ENCODE measurements around the gene ATP2B2. TPM values are rescaled to one million over a fixed set of nuclear protein-coding genes. Genes with fewer than 3 reads are reported as not detected.

ATP2B2 gene
- total RNA-seq, 2 experiments from 2014 or later = not detected

DNA sequence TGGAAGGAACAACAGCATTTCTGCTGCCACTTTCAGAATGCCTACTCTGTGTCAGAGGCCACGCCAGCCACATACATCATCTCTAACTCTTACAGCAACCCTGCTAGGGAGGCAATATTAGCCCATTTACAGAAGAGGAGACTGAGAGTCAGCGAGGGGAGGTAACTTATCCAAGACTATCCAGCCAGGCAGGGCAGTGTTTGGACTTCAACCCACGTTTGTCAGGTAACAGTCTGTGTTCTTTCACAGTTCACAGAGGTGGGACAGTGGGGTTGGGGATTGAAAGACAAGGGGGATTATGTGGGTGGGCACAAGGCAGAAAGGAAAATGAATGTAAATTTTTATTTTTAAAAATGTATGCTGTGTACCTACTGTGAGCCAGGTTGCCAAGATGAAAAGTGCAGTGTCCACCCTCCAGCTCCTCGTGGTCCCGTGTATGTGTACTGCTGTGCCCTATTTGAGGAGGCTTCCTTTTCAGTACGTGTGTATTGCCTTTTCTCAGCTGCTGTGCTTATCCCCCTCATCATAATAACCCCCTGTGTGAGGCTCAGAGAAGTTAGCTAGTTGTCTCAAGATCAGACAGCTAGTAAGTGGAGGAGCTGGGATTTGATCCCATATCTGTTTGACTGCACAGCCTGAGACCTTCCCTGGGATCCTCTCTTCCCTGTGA, 16.5 kb upstream of the ATP2B2 start:
- no peaks in the 10 kb centered on the region for H3K36me3 Mint-ChIP-seq
- no peaks in the 10 kb centered on the region for H3K4me1 Mint-ChIP-seq
- no peak overlapping the region for H3K27ac Mint-ChIP-seq
- H3K9me3 Mint-ChIP-seq = no peaks in the 10 kb centered on the region
- peaks cover 33% of the 10 kb centered on the region for H3K27me3 Mint-ChIP-seq
- H3K4me3 Mint-ChIP-seq = no peak overlapping the region
- no peak for DNase-seq

DNA sequence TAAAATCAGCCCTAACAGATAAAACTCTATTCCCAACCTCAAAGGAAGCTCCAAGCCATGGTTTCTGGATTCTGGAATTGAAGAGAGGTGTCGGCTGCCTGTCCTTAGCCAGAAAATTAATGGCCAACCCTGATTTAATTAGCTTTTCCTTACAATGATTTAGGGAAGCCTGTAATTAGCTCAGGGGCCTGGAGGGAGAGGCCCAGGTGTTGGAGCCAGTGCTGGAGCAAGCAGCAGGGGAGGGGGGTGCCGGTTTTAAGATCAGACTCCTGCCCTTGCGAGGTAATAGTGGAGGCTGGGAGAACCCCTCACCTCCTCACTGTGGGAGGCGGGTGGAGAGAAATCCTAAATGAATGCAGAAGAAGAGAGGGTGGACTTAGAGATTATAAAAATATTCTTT, 14.7 kb upstream of the ATP2B2 start:
- no peaks in the 10 kb centered on the region for H3K36me3 Mint-ChIP-seq
- H3K9me3 Mint-ChIP-seq = no peaks in the 10 kb centered on the region
- no peak overlapping the region for H3K4me3 Mint-ChIP-seq
- peaks cover 20% of the 10 kb centered on the region for H3K27me3 Mint-ChIP-seq
- no peaks in the 10 kb centered on the region for H3K4me1 Mint-ChIP-seq
- DNase-seq = no peak
- peak overlapping the region; percentile 20 for H3K27ac Mint-ChIP-seq

DNA sequence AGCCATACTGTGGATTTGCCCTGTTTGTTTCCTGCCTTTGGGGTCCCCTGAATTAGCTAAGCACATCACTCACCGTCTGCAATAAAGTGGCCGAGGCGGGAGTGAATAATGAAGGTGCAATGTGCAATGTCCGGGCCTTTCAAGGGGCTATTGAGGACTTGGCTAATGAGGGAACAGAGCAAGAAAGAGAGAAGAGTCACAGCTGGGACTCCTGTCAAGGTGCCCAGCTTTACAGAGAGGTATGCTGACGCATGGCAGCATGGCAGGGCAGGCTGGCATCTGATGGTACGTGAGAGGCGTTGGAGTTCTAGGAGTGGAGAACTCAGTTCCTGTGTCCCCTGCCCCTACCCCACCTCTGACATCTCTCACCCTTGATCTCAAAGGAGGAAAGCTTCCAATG, 13.8 kb upstream of the ATP2B2 start:
- Mint-ChIP-seq H3K4me1 (no peaks in the 10 kb centered on the region), H3K27ac (no peak overlapping the region), H3K9me3 (no peaks in the 10 kb centered on the region), H3K27me3 (peaks cover 13% of the 10 kb centered on the region), H3K36me3 (no peaks in the 10 kb centered on the region), H3K4me3 (no peak overlapping the region)
- DNase-seq = no peak

DNA sequence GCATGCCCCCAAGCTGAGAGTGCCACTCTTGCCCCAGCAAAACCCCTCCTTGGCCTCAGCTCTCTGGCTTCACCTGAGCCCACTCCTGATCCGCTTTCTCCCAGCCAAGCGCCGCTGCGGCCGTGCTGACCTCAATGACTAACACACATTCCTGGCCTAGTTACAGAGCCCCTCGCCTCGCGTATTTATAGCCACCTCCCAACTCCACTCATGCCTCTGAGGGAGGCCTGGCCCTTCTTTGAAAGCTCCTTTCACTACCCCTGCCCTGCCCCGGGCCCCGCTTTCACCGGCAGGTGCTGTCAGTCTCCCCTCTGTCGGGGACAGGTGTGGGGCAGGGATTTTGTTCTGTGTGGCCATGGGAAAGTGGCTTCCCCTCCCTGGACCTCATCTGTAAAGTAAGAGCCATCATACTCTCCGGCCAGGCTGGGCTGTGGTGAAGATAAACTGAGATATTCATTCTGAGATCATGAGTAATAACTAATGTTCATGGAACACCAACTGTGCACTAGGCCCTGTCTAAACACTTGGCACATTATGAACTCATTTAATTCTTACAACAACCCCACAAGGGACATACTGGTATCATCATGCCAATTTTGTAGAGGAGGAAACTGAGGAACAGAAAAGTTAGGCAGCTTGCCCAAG, 13.2 kb upstream of the ATP2B2 start:
- no peak overlapping the region for H3K27ac Mint-ChIP-seq
- H3K36me3 Mint-ChIP-seq = no peaks in the 10 kb centered on the region
- no peak for DNase-seq
- no peaks in the 10 kb centered on the region for H3K4me1 Mint-ChIP-seq
- H3K9me3 Mint-ChIP-seq = no peaks in the 10 kb centered on the region
- H3K27me3 Mint-ChIP-seq = peaks cover 7% of the 10 kb centered on the region
- no peak overlapping the region for H3K4me3 Mint-ChIP-seq

DNA sequence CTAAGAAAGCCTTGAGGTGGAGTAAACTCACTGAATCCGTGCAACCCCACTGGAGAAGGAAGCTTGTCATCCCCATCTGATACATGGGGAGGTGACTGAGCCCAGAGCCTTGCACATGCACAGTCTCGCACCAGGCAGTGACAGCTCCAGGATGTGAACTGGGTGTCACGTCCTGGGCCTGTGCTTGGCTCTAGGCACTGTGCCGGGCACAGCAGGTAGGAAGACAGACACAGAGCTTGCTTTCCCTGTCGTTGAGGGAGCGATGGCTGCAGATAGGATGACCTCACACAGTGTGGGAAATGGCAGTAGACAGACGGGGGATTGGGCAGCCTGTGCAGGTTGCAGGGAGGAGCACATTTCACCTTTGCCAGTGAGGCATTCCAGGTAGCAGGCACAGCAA, 12.2 kb upstream of the ATP2B2 start:
- no peak overlapping the region for H3K27ac Mint-ChIP-seq
- peaks cover 1% of the 10 kb centered on the region for H3K27me3 Mint-ChIP-seq
- no peaks in the 10 kb centered on the region for H3K36me3 Mint-ChIP-seq
- no peak overlapping the region for H3K4me3 Mint-ChIP-seq
- DNase-seq = no peak
- H3K4me1 Mint-ChIP-seq = no peaks in the 10 kb centered on the region
- no peaks in the 10 kb centered on the region for H3K9me3 Mint-ChIP-seq

DNA sequence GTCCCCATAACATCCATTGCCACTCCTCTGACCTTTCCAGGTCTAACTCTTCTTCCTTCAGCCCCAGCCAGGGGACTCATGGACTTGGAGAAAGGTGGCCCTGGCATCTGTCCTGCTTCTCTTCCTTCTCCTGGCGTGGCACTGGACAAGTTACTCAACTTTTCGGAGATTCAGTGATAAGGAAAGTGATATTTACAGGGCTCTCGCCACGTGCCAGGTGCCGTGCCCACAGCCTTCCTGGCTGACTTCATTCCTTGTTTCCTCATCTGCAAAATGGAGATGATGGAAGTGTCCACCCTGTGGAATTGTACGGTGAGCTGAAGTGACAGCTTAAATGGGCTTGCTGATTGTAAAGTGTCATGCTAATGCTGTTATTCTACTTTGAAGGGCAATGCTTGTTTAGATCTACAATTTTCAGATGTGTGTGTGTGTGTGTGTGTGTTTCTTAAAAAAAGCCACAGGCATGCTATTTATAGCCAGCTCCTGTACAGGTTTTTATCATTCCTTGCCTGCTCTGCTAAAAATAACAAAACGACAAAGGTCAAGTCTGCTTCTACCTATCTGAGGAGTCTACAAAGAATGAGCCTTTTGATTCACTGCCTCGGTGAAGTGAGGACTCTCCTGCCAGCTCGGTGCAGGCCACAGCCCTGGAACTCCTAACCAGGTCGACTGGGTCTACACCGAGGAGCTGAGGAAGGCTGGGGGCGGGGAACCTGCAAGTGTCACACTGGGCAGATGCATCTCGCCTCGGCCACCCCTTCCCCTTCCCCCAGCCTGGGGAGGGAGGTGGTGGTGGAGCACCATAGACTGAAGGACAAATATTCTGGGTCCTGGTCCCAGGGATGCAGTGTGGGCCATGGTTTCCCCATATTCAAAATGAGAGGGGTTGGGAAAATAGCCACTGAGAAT, 11.4 kb upstream of the ATP2B2 start:
- no peak for DNase-seq
- no peaks in the 10 kb centered on the region for H3K4me1 Mint-ChIP-seq
- no peak overlapping the region for H3K27ac Mint-ChIP-seq
- H3K36me3 Mint-ChIP-seq = no peaks in the 10 kb centered on the region
- H3K4me3 Mint-ChIP-seq = no peak overlapping the region
- no peaks in the 10 kb centered on the region for H3K9me3 Mint-ChIP-seq
- H3K27me3 Mint-ChIP-seq = no peaks in the 10 kb centered on the region

DNA sequence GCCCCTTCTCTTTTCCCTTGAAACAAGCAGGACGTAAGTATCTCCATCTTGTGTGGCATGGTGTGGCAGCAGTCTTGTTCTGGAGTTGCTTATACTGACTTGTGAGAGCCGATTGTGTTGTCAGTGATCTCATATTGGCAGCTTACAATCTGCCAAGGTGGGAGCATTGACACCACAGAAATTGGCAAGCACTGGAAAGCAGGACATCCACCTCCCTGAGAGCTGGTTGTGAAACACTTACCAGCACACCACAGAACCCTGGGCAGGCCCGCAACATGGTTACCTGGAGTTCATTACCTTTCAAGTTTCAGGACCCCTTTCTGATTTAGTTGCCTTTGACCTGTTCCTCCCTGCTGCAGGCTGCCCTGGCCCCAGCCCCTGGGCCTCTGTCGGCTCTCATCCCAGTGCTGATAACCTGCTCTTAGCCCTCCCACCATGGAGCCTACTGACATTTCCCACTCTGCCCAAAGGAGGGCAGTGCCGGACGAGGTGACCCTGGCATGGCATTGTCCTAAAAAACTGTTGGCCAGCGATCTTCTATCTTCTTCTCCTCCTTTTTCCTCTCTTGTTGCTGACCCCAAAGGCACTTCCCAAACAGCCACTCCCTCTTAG, 10.6 kb upstream of the ATP2B2 start:
- Mint-ChIP-seq H3K9me3 (no peaks in the 10 kb centered on the region), H3K36me3 (no peaks in the 10 kb centered on the region), H3K27ac (no peak overlapping the region), H3K4me3 (no peak overlapping the region), H3K27me3 (no peaks in the 10 kb centered on the region), H3K4me1 (no peaks in the 10 kb centered on the region)
- no peak for DNase-seq

DNA sequence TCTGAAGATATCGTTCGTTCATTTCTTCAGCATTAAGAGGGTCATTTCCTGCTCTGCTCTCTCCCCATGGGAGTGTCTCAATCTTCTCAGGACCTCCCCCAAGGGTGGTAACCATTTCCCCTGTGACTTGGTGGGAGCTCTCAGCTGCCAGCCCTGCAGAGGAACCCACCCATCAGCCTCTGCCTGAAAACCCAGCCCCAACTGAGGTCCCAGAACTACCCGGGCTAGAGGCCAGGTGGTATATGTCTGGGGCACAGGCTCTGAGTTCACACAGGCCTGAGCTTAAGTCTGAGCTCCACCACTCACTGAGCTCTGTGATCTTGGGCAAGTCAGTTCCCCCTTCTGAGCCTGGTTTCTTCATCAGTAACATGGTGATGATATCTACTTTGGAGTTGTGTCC, 10.0 kb upstream of the ATP2B2 start:
- DNase-seq = no peak
- no peaks in the 10 kb centered on the region for H3K9me3 Mint-ChIP-seq
- H3K27ac Mint-ChIP-seq = no peak overlapping the region
- H3K4me3 Mint-ChIP-seq = no peak overlapping the region
- H3K27me3 Mint-ChIP-seq = no peaks in the 10 kb centered on the region
- H3K4me1 Mint-ChIP-seq = no peaks in the 10 kb centered on the region
- no peaks in the 10 kb centered on the region for H3K36me3 Mint-ChIP-seq

DNA sequence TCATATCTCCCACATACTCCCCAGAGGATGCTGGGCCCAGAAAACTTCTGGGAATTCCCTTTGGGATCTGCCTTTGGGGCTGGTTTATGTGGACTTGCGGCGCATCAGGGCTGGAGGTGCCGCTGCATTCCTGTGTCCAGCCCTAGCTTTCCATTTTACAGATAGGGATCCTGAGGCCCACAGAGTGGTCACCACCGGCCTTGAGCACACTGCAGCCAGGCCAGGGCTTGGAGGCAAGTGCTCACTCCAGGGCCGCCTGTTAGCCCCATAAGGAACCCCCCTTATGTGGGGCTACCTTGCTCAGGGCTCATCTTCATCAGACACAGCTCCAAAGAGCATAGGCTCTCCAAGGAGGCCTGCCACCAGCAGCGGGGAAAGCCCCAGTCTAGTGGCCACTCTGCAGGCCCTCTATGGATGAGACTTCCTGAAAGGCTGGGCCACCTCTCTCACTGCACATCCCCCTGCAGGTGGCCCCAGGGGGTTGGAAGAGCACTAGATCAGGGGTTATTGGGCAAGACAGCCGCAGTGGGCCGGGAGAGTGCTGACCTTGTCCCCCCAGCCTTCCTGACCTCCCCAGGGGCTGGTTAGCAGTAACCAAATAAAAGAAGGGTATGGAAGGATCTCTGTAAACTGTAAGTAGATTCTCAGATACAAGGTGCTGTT, 9.2 kb upstream of the ATP2B2 start:
- no peak for DNase-seq
- Mint-ChIP-seq H3K27ac (no peak overlapping the region), H3K27me3 (no peaks in the 10 kb centered on the region), H3K9me3 (no peaks in the 10 kb centered on the region), H3K36me3 (no peaks in the 10 kb centered on the region), H3K4me3 (no peak overlapping the region), H3K4me1 (no peaks in the 10 kb centered on the region)

DNA sequence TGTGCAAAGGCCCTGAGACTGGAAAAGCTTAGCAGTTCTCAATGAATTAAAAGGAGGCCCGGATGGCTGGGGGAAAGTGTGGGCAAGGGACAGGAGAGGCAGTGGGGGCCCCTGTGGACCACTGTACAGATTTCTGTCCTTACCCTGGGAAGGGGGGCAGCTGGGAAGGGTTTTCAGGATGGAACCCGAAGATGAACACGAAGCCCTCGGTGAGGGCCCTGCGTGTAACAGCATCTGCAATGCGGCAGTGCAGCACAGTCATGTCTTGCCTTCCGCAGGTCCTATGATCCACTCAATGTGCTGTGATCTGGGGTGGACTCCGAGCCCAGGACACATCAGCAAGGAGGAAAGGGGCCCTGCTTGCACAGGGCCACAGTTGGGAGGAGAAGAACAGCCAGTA, 7.9 kb upstream of the ATP2B2 start:
- Mint-ChIP-seq H3K4me3 (no peak overlapping the region), H3K4me1 (no peaks in the 10 kb centered on the region), H3K9me3 (no peaks in the 10 kb centered on the region), H3K36me3 (no peaks in the 10 kb centered on the region), H3K27ac (no peak overlapping the region), H3K27me3 (peaks cover under 1% of the 10 kb centered on the region)
- no peak for DNase-seq

DNA sequence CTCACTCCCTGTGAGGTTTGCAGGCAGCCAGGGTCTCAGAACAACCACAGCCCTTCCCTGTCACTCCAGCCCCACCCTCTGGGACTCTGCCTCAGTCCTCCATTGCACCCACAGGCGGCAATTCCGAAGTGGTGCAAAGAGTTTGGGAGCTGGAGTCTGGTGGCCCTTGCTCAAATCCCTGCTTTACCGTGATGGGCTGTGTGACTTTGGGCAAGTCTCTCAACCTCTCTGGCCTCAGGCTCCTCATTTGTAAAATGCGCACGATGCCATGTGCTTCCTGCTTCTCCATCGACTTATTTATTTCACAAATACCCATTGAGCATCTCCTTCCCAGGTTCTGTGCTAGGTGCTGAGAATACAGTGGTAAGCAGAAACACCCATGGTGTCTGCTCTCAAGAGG, 7.3 kb upstream of the ATP2B2 start:
- Mint-ChIP-seq H3K4me1 (no peaks in the 10 kb centered on the region), H3K4me3 (no peak overlapping the region)
- no peak for DNase-seq

DNA sequence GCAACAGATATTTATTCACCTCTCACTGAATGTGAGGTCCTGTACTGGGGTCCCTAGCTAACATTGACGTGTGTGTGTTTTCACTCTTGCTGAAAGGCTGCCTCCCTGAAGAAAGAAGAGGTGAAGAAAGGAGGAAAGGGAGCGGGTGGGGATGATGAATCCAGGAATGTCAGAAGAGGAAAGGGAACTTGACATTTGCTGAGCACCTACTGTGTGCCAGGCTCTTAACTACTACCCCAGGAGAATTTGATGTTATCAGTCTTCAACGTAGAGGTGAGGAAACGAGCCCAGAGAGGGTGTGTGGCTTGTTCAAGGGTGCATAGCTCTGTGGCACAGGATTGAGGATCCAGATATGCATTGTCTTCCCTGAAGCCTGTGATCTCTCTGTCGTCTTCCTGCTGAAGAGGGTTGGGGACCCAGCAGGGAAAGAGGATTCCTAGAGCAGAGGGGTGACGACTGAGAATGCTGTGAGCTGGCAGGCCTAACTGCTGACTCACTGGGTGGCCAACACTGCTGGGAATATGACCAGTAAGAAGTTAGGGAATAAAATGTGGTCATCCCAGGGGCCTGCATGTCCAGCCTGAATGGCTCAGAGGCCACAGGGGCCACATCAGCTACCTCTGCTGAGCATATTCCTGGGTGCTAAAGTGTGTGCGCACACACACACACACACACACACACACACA, 6.6 kb upstream of the ATP2B2 start:
- no peak for DNase-seq
- Mint-ChIP-seq H3K4me3 (no peak overlapping the region), H3K4me1 (no peaks in the 10 kb centered on the region), H3K9me3 (no peaks in the 10 kb centered on the region), H3K36me3 (no peaks in the 10 kb centered on the region), H3K27me3 (peaks cover 5% of the 10 kb centered on the region), H3K27ac (no peak overlapping the region)

More for the DNA sequence above, 7.3 kb upstream of the ATP2B2 start:
- no peak overlapping the region for H3K27ac Mint-ChIP-seq
- H3K36me3 Mint-ChIP-seq = no peaks in the 10 kb centered on the region
- peaks cover 5% of the 10 kb centered on the region for H3K27me3 Mint-ChIP-seq
- no peaks in the 10 kb centered on the region for H3K9me3 Mint-ChIP-seq

DNA sequence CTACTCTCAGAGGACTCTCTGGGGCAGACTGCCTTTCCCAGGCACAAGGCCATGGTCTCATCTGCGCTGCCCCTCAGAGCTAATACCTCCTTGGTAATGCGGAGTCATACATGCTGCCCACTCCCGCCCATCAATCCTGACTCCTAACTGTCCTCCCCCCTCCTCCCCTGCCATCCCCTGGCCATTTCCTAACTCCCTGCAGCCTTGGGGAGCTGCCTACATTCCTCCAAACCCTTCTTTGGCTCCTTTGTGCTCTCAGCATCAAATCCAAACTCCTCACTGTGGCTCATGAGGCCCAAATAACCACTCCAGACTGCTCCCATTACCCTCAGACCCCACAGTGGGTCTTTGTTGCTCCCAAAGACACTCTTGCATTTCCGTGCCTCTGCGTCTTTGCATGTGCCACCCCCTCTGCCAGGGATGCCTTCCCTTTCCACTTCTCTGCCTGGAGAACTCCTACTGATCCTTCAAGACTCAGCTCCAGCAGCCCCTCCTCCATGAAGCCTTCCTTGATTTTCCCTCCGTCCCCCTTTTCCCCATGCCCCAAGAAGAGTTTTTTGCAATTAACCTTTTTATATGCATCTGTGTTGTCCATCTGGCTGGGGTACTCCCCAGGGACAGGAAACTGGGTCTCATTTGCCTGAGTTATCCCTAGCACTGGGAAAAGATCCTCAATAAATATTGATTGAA, 5.5 kb upstream of the ATP2B2 start:
- Mint-ChIP-seq H3K4me1 (no peaks in the 10 kb centered on the region), H3K27me3 (peaks cover 5% of the 10 kb centered on the region), H3K4me3 (no peak overlapping the region), H3K27ac (no peak overlapping the region), H3K36me3 (no peaks in the 10 kb centered on the region), H3K9me3 (no peaks in the 10 kb centered on the region)
- no peak for DNase-seq
